ENCODE results near the gene ESM1. TPM values are rescaled to one million over a fixed set of nuclear protein-coding genes. Genes with fewer than 3 reads are reported as not detected.

The ESM1 gene
- total and polyA plus RNA-seq, 9 of the 15 experiments (the other 6 are each of a cell fraction or from before 2014, with no cell fraction given): not detected

DNA sequence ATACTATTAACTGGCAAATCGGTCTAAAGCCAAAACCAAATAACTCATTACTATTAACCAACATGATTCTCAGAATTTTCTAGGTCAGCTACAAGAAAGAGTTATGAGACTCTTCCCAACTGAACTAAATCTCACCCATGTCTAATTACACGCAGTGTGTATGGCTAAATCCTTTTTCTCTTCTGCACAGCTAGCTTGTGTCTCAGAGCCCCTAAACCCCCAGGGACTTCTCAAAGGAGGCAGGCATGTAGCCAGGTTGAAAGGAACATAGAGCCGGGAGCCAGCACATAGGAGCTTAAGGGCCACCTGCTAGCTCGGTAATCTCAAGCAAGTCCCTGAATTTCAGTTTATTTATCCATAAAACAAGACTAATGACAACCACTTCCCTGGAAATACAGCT is 36.4 kb upstream of the ESM1 start:
- FAIRE-seq: no peak
- H3K4me3 ChIP-seq: no peak overlapping the region
- DNase-seq (ENCODE audit: extremely low read depth in 1 of 4, low spot score in 3 of 4): no peak
- no peaks in the 10 kb centered on the region for H3K36me3 ChIP-seq (ENCODE audit: control insufficient read depth, insufficient read depth, low read length)
- in situ Hi-C loops (cut with MboI) (no loop called here), intact Hi-C loops (cut with micrococcal nuclease) (no loop called here)
- no peak overlapping the region for H3K4me2 ChIP-seq (ENCODE audit: insufficient read depth, low read length)
- ChIA-PET POLR2A (no interaction called here), CTCF (ENCODE audit: low intra/inter-chr PET ratio) (no interaction called here)
- ATAC-seq: no peak
- 0 out of 5 replicates have a peak, but pooled peaks cover 0 to 2% of the 10 kb centered on the region in 2 experiments for H3K27me3 ChIP-seq (ENCODE audit: control insufficient read depth in 2 of 2, insufficient read depth in 2 of 2, low read length in 2 of 2)
- H3K9me1 ChIP-seq (ENCODE audit: control insufficient read depth, insufficient read depth, low read length): no peaks in the 10 kb centered on the region
- no TSS peak for BruUV-seq (replicated peaks)
- no peaks in the 10 kb centered on the region for H4K20me1 ChIP-seq (replicated peaks; ENCODE audit: control insufficient read depth, insufficient read depth, low read length)
- H3K79me2 ChIP-seq (ENCODE audit: control insufficient read depth, insufficient read depth, low read length): no peaks in the 10 kb centered on the region
- H3K9me3 ChIP-seq (replicated peaks; ENCODE audit: control insufficient read depth, insufficient read depth, low read depth, low read length): no peaks in the 10 kb centered on the region
- H3K27ac ChIP-seq (ENCODE audit: extremely low read depth, low read depth, low read length): no peak overlapping the region
- H3K9ac ChIP-seq (ENCODE audit: insufficient read depth in 1 of 2, low read depth in 2 of 2, low read length in 2 of 2): no peak overlapping the region
- no peak overlapping the region for H2AFZ ChIP-seq (ENCODE audit: low read depth, low read length)
- WGBS (ENCODE audit: insufficient coverage, low coverage, missing lambda C conversion rate): 0% methylated on average over 4 of the region's 4 CpGs
- no peaks in the 10 kb centered on the region for H3K4me1 ChIP-seq (replicated peaks in 1 of 2; ENCODE audit: control insufficient read depth in 2 of 2, insufficient read depth in 2 of 2, low read length in 2 of 2)
- TF ChIP-seq, protein P1, sequence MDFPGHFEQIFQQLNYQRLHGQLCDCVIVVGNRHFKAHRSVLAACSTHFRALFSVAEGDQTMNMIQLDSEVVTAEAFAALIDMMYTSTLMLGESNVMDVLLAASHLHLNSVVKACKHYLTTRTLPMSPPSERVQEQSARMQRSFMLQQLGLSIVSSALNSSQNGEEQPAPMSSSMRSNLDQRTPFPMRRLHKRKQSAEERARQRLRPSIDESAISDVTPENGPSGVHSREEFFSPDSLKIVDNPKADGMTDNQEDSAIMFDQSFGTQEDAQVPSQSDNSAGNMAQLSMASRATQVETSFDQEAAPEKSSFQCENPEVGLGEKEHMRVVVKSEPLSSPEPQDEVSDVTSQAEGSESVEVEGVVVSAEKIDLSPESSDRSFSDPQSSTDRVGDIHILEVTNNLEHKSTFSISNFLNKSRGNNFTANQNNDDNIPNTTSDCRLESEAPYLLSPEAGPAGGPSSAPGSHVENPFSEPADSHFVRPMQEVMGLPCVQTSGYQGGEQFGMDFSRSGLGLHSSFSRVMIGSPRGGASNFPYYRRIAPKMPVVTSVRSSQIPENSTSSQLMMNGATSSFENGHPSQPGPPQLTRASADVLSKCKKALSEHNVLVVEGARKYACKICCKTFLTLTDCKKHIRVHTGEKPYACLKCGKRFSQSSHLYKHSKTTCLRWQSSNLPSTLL (IDR thresholded peaks at IDR 0.05): no peak
- no peak for TF ChIP-seq FOXJ2 (tag; IDR thresholded peaks at IDR 0.05)
- no peak for TF ChIP-seq HDAC1 (IDR thresholded peaks at IDR 0.05)
- no peak for TF ChIP-seq ZNF395 (CRISPR knock-in tag; IDR thresholded peaks at IDR 0.05)
- no peak for TF ChIP-seq AFF4 (CRISPR knock-in tag; IDR thresholded peaks at IDR 0.05)
- TF ChIP-seq SIRT6 (IDR thresholded peaks at IDR 0.05; ENCODE audit: low read depth, low read length): no peak
- no peak for TF ChIP-seq CLOCK (CRISPR knock-in tag; IDR thresholded peaks at IDR 0.05; ENCODE audit: borderline replicate concordance)
- no peak for TF ChIP-seq GATAD2A (IDR thresholded peaks at IDR 0.05)
- no peak for TF ChIP-seq ELK1 (CRISPR knock-in tag; IDR thresholded peaks at IDR 0.05)
- TF ChIP-seq PHF8 (IDR thresholded peaks at IDR 0.05; ENCODE audit: borderline replicate concordance, low read length): no peak
- no peak for TF ChIP-seq BMI1 (IDR thresholded peaks at IDR 0.05; ENCODE audit: low read length)
